Chondrocyte (in vitro differentiated cells): ENCODE measurements around the gene IFIT1B. TPM values are rescaled to one million over a fixed set of nuclear protein-coding genes. Genes with fewer than 3 reads are reported as not detected.

ENCODE experiments used
- DNase-seq: peaks from one replicate; pipeline ENCODE4 v3.0.0; 2021; ENCODE audit warnings: mixed read lengths, low spot score
- H3K27ac Mint-ChIP-seq: one replicate; pipeline ENCODE4 v1.8.0; 2021; ENCODE audit warnings: mild to moderate bottlenecking, moderate library complexity, mixed read lengths; ENCODE audit not compliant: unreplicated experiment
- H3K27me3 Mint-ChIP-seq: 2 replicates; pipeline ENCODE4 v1.8.0; 2021; ENCODE audit warnings: low read depth, mixed read lengths
- H3K36me3 Mint-ChIP-seq: 2 replicates; pipeline ENCODE4 v1.8.0; 2021; ENCODE audit warnings: low read depth, mixed read lengths
- H3K4me1 Mint-ChIP-seq: 2 replicates; pipeline ENCODE4 v1.8.0; 2021; ENCODE audit warnings: low read depth, mild to moderate bottlenecking, mixed read lengths
- H3K4me3 Mint-ChIP-seq: one replicate; pipeline ENCODE4 v1.8.0; 2021; ENCODE audit warnings: mild to moderate bottlenecking, moderate library complexity, mixed read lengths; ENCODE audit not compliant: unreplicated experiment
- H3K9me3 Mint-ChIP-seq: 2 replicates; pipeline ENCODE4 v1.8.0; 2021; ENCODE audit warnings: low read depth, mixed read lengths
- CTCF ChIP-seq: fragments of 200-600 bp; sonication (generic); IDR thresholded peaks from 2 replicates; pipeline ENCODE4 v1.5.0; 2021; ENCODE audit warnings: antibody characterized with exemption, mild to moderate bottlenecking, moderate library complexity
- total RNA-seq: library from RNA; stranded (reverse); gene quantifications from 3 replicates; pipeline ENCODE4 v1.2.1, GENCODE V29; 2021

The IFIT1B gene
- total RNA-seq, 1 donor from 2014 or later, result not detected

GRCh38 chr10:89371079-89371478 is 6.8 kb upstream of the IFIT1B start:
- Mint-ChIP-seq H3K27ac (no peak overlapping the region), H3K36me3 (no peaks in the 10 kb centered on the region), H3K4me1 (peaks cover 43% of the 10 kb centered on the region), H3K4me3 (no peak overlapping the region), H3K27me3 (no peaks in the 10 kb centered on the region), H3K9me3 (no peaks in the 10 kb centered on the region)
- no peak for TF ChIP-seq CTCF
- no peak for DNase-seq

DNA sequence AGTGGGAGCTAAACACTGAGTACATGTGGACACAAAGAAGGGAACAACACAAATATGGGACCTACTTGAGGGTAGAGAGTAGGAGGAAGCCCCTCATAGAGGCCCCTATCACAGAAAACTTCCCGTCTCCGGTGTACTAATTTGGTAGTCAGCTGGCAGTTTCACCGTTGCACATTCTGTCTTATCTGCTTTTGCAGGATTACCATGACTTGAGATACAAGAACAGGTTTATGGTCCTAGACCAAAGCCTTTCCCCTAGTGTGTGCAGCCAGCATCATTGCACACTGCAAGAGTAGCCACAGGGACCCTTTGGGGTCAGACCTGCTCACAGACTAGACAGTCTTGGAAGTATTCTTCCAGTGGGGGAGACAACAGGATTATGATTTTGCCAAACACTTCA is 5.9 kb upstream of the IFIT1B start:
- Mint-ChIP-seq H3K9me3 (no peaks in the 10 kb centered on the region), H3K4me3 (no peak overlapping the region), H3K4me1 (peaks cover 43% of the 10 kb centered on the region), H3K27me3 (no peaks in the 10 kb centered on the region), H3K27ac (no peak overlapping the region), H3K36me3 (no peaks in the 10 kb centered on the region)
- no peak for TF ChIP-seq CTCF
- no peak for DNase-seq

- H3K4me1 Mint-ChIP-seq, result peaks cover 29% of the 10 kb centered on the region
These were observed 3.7 kb upstream of the IFIT1B start for GRCh38 chr10:89373916-89374711.

GRCh38 chr10:89374713-89375141 is 3.1 kb upstream of the IFIT1B start:
- Mint-ChIP-seq H3K4me3 (no peak overlapping the region), H3K9me3 (no peaks in the 10 kb centered on the region), H3K36me3 (no peaks in the 10 kb centered on the region), H3K27ac (peak overlapping the region; percentile 85), H3K4me1 (peaks cover 23% of the 10 kb centered on the region), H3K27me3 (no peaks in the 10 kb centered on the region)
- TF ChIP-seq CTCF, result no peak
- no peak for DNase-seq

More at GRCh38 chr10:89373916-89374711, 3.7 kb upstream of the IFIT1B start:
- H3K27ac Mint-ChIP-seq, result peak overlapping the region; percentile 85
- TF ChIP-seq CTCF, result no peak
- H3K9me3 Mint-ChIP-seq, result no peaks in the 10 kb centered on the region
- H3K27me3 Mint-ChIP-seq, result no peaks in the 10 kb centered on the region
- H3K36me3 Mint-ChIP-seq, result no peaks in the 10 kb centered on the region
- no peak overlapping the region for H3K4me3 Mint-ChIP-seq
- DNase-seq, result no peak

- no peak for TF ChIP-seq CTCF
- peaks cover 12% of the 10 kb centered on the region for H3K4me1 Mint-ChIP-seq
- no peaks in the 10 kb centered on the region for H3K9me3 Mint-ChIP-seq
- no peak overlapping the region for H3K27ac Mint-ChIP-seq
- no peak for DNase-seq
- no peaks in the 10 kb centered on the region for H3K36me3 Mint-ChIP-seq
- H3K4me3 Mint-ChIP-seq, result no peak overlapping the region
- H3K27me3 Mint-ChIP-seq, result no peaks in the 10 kb centered on the region
These were observed 1.2 kb downstream of the IFIT1B start for GRCh38 chr10:89379103-89379502.
